Retina (tissue), 1 donor: Measurements from ENCODE around the gene PRKD2.

Experiments
- DNase-seq: peaks from one replicate; pipeline ENCODE4 v3.0.0-alpha.2; 2016

PRKD2 gene

DNA sequence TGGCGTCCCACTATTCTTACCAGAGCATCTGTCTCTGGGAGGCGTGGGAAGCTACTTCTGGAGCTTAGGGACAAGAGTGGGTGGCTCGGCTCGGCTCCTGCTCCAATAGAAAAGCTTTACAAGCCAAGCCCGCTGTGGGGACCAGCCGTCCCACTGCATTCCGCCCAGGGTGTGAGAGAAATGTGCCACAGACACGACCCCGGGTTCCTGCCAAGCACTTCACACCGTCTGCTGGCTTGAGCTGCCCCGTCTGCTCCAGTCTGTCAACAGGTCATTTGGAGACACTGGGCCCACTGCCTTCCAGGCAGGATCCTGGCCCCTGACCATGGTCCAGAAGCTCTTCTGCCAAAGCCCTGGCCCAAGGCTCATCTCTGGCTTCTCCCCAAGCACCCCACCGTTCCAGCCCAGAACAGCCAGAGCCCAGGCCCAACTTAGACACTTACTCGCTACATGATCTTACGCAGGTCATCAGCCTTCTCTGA lies 22.4 kb upstream of the PRKD2 start:
- DNase-seq: no peak

DNA sequence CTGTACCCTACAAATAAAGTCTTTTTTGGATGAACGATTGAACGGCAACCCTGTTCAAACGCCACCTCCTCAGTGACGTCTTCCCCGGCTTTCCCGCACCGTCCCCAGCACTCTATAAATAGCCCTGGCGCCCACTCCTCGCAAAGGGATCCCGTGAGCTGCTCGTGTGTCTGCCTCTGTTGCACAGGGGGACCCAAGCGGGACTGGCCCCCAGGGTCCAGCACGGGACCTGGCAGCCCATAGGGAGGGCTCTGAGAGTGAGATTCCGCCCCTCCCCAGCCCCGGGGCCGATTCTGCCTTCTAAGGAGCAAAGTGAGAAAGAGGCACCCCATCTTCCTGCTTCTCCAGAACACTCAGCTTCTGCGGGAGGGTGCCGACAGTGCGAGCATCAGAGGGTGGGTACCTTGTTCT lies 20.9 kb upstream of the PRKD2 start:
- DNase-seq: no peak

DNA sequence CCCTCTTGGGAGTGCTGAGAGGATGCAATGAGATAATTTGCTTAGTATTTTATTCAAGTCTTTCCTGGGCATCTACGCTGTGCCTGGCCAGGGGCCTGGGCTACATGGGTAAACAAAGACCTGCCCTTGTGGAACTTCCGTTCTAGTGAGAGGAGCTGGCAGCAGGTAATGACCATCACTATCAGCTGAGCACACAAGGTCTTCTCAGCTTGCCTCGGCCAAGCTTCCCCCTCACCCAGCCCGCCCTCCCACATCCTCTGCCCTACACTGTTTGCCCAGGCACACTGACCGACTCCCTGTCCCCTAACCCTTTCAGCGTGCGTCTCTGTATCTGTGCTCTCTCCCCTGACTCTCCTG lies 20.4 kb upstream of the PRKD2 start:
- no peak for DNase-seq

DNA sequence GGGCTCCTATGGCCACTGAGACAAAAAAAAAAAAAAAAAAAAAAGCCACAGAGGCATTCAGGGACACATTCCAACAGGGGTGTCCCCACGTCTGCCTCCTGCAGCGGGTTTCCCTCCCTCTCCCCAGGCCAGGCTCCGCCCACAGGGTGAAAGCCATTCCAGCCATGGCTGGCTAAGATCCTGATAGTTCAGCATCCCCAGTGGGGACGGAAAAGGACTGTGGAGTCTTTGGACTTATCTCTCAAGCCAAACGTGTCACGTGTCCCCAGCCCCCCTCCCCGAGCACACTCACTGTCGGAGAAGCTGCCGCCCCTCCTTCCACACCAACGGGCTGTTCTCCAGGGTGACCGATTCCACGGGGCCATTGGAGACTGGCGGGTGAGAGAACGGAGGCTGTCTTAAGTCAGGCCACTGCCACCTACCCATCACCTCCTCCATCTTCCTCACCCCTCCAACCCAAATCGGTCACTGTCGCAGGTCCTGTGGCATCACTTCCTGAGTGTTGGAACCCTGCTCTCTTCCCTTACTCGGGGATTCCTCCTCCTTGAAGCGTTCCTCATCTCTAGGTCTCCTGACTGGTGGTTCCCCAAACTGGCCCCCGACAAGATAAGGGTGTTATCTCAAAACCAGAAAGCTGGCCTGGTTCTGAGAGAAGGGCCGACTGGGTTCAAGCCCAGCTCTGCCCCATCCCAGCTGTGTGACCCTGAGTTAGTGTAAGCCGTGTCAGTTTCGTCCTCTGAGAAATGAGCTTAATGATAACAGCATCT lies 19.8 kb upstream of the PRKD2 start:
- DNase-seq: no peak

DNA sequence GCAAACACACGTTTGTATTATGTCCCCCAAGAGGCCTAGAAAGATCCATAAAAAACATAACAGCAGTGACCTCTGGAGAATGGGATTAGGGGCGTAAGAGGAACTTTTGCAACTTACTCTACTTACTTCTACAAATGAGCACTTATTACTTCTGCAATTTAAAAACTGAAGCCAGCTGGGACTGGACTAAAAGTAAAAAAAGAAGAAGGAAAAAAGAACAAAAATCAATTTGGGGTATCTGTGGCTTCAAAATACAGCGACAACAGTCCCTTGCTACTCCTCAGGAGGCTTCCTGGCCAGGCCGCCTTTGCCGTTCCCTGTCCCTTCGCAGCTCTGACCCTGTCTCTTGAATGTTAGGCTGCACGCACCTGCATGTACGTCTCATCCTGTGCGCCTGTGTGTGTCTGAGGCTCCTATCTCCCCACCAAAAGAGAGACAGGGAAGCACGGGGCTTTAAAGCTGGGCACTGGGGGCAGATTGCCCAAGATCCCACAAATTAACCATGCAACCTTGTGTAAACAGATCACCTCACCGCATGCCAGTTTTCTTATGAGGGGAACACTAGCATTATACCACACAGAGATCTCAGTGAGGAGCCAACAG lies 16.9 kb upstream of the PRKD2 start:
- DNase-seq: no peak

DNA sequence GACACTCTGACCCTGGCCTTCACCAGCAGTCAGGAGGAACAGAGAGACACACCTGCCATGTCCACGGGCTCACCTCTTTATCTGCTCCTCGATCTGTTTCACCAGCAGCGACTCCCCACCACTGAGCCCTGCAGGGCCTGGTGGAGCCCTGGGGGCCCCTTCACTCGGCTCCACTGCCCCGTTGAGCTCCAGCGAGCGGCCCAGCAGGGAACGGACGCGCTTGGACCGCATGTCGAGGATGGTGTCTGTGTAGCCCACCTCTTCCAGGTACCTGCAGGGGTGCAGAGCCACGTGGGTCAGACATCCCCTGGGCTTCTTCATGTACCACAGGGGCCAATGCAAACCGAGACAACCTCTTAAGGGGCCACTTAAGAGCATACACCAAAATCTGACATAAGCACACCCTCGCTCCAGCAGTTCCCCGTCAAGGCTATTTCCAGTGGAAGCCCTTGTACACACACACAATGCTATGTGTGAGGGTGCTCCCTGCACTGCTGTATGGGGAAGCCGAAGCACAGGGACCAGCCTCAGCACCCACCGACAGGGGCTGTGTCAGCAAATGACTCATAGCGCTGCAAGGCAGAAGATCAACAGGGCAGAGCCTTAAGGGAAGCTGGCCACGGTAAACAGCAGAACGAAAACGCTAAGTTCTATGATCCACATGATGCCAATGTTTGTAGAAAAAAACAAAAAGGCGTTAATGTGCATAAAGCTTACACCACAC lies 16.2 kb upstream of the PRKD2 start:
- DNase-seq: no peak

DNA sequence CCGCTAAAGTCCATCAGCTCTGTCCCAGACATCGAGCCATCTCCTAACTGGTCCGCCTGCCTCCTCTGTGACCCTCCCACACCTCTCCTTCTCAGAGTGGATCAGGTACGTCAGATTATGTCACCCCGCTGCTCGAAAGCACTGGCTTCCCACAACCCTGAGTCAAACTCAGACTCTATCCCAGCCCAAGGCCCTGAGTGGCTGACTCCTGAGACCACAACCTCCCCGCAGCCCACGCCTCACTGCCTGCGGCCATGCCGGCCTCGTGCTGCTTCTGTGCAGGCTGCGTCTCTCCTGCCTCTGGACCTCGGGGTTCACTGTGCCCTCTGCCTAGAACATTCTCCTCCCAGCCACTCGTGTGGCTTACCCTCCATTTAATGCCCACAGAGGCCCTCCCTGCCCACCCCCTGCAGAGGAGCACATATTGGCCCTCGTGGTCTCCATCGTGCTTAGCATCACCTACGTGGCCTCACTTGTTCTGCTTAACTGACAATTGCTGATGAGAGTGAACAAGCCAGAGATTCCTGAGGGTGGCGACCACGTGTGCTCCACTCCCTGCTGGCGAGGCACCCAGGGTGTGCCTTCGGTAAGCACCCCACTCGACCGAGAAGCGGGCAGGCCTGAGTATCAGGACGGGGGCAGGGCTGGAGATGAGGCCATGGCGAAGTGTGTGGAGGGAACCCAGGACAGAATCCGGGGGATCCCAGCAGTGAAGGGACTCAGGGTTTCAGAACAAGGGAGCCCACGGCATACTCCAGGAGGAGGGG lies 15.4 kb upstream of the PRKD2 start:
- DNase-seq: no peak

DNA sequence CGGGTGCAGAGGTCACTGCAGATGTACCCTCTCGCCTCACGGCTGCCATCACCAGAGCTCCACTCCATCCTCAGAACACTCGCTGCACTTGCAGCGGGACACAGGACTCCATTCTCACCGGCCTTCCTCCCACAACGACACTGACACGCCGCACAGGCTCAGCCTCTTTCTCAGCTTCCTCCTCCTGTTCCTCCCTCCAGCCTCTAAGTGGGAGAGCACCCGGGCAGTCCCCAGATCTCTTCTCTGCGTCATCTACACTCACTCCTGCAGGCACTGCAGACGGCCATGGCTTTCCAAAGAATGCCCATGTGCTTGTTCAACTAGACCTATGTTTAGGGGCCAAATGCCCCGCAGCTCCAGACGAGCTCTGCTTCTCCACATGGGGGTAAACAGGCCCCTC lies 14.7 kb upstream of the PRKD2 start:
- DNase-seq: no peak

DNA sequence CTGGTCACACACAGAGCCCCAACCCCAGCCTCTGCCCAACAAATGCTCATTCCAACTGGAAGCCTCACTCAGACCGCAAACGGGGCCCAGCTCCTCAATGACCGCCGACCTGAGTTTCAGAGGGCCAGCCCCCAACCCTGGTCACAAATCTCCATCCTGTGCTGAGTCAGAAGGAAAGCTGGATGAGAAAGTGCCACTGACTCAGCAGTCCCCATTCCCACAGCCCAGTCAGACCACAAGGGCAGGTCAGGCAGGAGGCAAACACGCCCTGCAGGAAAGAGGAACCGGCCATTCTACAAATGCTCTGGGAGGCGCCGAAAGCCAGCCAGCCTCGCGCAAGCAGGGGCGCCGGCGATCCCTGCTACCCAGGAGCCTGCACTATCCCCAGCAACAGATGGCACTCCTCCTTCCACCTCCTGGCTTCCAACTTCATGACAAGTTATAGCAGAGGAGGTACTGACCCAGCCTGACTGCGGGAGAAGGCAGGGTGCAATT lies 14.1 kb upstream of the PRKD2 start:
- no peak for DNase-seq

DNA sequence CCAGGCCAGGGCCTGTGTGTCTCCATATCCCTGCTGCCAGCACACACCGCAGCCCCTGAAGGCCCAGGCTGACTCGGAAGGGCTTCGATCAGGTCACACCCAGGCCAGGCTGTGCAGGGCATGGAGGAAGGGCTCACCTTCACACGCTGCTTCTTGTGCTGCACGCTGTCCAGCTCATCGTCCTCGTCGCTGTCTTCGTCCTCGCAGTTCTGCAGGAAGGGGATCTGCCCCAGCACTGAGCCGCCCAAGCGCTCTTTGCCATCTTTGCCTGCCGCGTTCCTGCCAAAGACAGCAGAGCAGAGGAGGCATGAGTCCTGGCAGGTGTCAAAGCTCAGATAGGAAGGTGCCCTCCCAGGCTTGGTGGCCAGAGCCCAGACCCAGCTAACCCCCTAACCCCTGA lies 13.7 kb upstream of the PRKD2 start:
- no peak for DNase-seq

DNA sequence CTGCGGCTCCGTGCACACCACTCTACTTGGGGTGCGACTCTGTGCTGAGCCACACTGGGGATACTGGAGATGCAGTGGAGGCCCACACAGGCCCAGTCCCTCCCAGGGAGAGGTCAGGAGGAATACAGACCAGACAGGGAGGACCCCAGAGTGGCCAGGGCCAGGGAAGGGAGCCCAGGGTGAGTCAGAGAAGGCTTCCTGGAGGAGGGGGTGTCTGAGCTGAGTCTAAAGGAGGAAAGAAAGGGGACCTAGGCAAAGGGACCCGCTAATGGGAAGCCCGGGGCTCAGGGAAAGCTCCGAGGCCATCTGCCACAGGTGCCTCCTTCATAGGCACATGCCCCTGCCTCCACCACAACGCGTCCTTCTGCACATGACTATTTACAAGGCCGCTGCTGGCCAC lies 13.3 kb upstream of the PRKD2 start:
- no peak for DNase-seq

DNA sequence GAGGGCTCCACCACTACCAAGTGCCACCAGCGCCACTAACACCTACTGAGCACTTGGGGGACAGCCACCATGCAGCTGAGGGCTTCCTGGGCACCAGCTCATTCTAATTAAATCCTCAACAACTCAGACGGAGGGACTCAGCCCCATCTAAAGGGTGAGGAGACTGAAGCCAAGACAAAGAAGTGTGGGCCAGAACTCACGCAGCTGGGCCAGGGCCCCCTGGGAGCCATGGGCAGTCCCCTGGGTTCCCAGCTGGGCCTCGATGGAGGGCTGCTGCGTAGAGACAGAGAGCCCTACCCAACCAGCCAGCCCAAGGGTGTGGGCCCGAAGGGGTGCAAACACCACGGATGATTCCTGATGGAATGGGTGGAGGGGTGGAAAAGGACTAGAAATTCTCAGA lies 12.8 kb upstream of the PRKD2 start:
- no peak for DNase-seq

DNA sequence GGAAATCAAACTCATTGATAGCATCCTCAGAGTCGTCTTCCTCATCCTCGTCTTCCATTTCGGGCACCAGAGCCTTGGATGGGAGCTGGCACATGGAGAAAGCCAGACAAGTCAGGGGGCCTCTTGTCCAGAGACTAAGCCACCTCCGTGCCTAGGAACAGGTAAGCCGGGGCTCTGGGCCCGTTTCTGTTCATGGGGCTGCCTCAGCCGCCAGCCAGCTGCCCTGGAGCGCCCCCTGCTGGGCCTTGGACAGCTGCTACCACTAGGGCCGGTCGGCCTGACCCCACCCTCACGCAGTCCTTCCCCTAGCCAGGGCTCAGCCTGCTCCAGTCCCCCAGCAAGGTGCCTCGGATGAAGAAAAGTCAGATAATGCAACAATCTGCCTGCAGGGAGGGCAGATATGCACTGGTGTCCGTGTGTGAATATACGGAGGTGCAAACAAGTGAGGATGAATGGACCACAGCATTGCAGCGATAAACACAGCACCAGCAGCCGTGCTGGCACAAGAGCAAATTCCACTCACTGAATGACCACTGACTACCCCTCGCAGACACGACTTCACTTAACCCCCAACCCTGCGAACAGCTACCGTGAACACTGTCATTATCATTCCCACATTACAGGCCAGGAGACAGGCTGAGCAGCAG lies 11.9 kb upstream of the PRKD2 start:
- DNase-seq: peak; percentile 64

DNA sequence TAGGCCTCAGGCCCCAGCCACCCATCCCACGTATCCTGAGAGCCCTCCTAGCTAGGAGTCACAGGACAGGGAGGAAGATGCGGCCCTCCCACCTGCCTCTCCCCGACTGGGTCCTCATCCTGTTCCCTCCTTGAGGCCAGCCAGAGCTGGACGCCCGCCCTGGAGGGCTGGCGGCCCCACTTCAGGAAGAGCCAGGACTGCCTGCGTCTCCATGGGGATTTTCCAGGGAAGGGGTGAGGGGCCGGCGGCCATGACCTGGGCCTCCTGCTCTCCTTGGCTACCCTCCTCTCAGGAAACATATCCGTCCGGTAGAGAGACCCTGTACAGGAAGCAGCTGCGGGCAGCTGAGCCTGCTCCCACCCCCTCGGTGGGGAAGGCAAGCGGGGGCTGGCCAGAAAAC lies 11.3 kb upstream of the PRKD2 start:
- no peak for DNase-seq

DNA sequence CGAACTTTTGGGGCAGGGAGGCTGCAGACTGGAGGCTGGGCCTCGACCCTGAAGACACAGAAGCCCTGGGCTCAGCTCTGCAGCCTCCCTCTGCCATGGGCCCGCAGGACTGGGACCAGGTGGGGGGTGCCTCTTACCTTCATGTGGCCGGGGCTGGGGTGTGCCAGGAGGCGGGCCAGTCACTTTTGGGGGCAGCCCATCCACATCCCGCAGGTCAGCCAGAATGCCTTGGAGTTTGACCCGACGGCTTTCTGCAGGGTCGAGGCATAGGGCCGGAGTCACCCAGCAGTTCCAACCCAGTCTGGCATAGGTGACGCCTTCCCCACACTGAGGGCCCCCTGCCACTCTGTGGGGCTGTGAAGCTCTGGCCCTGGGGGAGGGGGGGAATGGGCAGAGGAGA lies 10.8 kb upstream of the PRKD2 start:
- DNase-seq: no peak

DNA sequence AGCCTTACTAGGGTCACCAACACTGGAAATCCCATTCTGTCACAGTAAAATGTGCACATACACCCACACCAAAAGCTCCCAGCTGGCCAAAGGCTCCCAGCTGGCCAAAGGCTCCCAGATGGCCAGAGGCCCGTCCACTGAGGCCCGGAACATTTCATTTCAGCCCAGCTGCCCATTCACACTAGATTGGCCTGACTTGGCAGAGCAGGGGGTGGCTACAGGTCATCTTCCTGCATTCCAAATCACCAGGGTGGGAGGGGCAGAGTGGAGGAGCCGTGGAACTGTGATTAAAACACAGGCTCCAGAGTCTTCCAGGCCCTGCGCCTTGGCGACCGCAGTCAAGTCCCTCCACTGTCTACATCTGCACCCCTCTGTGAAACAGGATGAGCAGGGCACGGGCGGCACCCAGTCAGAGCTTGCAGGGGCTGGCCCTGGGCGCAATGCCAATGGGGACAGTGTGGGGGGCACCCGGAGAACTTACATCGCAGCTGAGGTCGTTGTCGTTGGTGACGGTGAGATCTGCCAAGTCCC lies 10.1 kb upstream of the PRKD2 start:
- no peak for DNase-seq

DNA sequence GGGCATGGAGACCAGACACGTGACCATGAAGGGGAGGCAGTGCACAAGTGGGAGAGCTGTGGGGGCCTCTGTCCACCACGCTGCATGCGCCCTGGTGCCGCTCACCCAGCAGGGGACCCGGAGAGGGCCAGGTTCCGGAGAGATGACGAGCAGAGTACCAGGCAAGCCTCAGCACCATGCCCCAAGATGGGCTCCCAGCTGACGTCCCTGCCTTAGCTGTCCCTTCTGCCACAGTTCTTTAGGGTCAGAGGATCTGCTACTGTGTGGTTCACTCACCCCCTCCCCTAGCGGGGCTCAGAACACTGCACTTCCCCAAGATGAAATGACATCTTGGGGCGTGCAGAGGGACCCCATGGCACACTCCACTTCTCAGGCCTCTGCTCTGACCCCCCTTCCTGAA lies 9.6 kb upstream of the PRKD2 start:
- no peak for DNase-seq

DNA sequence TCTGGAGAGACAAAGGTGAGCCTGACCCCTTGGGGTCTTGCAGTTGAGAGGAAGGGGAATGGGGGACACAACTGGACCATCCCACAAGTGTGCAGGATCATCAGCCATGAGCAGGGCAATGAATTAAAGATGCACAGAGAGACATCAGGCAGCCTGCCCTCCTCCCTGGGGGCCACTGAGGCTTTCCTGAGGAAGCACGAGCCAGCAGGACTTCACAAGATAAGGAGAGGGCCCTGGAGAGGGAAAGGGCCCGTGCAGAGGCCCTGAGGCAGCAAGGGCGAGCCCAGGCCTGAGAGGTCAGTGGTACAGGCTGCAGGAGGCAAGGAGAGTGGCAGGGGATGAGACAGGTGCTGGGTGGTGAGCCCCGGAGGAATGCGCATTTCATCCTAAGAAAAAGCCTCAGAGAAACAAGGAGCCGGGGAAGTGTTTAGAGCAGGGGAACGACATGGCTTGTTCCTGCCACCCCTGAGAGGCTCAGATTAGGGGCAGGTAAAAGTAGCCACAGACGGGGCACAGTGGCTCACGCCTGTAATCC lies 9.0 kb upstream of the PRKD2 start:
- DNase-seq: no peak

DNA sequence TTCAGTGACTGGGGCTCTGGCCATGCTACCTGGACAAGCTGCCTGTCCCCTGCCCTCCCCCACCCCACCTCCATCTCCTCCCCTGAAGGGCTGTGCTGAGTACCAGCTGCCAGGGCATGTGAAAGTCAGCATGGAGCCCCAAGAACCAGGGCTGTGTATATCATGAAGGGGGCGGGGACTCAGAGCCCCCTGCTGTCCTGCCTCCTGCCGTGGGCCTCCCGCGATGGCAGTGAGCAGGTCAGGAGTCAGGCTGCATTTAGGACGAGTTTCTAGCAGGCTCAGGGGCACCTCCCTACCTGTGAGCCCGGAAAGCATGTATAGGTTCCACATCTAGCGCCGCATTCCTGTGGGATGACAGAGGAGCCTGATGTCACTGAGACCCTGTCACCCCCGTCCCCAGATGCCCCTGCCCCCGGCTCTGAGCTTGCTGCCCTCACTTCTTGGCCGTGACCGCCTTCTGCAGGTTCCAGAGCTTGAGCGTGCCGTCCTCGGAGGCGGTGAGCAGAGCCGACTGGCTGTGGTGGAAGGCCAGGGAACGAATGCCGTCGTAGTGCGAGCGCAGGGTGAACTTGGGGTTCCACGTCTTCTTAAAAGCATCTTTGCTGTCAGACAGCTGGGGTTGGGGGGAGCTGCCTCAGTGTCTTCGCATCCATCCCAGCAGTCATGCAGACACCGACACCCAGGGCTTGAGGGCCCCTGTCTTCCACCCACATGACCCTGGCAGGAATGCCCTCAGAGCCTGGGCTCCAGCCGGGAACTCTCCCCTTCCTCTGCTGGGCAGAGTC lies 8.3 kb upstream of the PRKD2 start:
- DNase-seq: no peak

DNA sequence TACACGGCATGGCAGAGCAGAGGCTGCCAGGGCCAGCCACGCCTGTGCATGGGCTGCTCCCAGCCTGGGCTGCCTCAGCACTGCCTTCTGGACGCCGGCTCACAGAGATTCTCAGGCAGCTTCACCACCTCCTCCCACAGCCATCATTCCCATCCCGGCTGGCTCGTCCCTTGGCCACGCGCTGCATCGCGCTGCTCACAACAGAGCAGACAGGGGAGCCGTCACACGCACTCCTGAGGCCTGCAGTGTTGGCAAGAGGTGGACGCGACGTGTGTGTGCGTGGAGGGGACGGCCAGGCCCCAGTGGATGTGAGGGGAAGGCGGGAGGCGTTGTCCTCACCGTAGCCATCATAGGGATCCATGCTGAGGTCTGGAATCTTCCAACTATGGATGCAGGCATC lies 7.6 kb upstream of the PRKD2 start:
- no peak for DNase-seq

DNA sequence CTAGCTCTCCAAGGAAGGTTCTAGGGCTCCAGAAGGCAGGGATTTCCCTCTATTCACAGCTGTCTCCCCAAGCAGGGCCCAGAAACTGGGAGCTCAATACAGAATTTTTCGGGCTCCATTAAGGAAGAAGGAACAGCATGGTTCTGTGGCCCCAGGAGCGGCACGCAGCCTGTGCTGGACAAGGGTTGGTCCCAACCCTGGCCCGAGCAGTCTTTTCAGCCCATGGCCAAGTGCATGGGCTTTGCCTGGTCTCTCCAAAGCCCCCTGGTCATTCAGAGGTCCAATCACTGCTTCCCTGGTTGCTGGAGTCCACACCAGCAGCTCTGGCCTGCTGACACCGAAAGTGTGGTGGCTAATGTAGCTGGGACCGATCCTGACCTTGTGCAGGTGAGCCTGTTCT lies 6.6 kb upstream of the PRKD2 start:
- DNase-seq: no peak
